Measurements from ENCODE around the gene GRIK3.
A peak's percentile ranks its signal among the peaks of the same experiment; 100 is the strongest.

GRIK3 gene

DNA sequence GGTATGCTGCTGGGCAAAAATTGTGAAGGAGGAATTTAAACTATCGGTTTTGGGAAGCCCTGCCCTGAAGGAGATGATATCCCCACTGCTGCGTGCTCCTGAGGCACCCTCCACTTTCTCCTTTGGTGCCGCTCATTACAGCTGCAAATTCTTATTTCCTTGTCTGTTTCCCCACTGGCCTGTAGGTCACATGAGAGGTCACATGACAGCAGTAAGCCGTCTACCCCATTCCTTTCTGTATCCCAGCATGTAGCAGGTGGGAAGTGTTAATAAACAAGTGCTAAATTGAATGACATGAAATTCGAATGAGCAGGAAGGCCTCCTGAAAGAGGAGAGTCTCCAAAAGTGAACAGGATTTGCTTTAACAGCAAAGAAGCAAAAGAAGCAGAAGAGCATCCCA lies 58.7 kb downstream of the GRIK3 start:
- DNase-seq, result no peak

GRCh38 chr1:36973056-36973455 lies 61.3 kb downstream of the GRIK3 start:
- no peak for DNase-seq

GRCh38 chr1:36971852-36972618 lies 62.3 kb downstream of the GRIK3 start:
- DNase-seq, result no peak

DNA sequence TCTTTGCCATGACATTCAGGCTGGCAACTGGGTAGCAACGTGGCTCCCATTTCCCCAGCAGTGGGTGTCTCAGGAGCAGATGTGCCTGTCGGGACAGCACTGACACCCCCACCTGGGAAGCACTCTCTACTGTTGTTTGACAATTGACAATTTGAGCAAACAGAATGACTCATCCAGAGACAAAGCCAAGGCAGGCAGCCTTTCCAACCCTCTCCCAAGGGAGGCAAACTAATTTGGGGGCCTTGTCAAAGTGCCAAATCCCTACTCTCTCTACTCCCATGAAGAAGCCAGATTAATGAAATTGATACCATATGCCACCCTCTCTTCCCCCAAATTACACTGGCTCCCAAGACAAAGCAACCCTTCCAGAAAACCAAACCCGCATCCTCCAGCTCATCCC lies 65.6 kb downstream of the GRIK3 start:
- no peak for DNase-seq

- DNase-seq, result peak; percentile 34
Observed at GRCh38 chr1:36966242-36966641, 68.1 kb downstream of the GRIK3 start.

GRCh38 chr1:36965275-36966159 lies 68.8 kb downstream of the GRIK3 start:
- DNase-seq, result no peak

DNA sequence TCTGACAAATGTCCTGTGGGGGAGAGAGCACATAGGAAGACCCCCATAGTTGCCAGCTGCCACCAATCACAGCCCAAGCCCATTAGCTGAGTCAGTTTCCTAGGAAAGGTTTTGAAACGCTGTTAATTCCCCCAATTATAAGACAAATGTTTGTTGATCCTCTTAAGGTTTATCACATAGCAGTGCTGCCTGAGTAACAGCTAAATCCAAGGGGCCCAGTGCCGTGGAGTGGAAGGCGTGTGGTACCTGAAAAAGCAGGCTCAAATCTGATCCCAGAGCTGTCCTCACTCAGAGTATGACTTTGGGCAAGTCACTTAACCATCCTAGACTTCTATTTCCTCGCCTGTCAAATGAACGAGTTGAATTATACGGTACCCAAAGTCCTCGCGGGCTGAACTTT lies 69.5 kb downstream of the GRIK3 start:
- DNase-seq, result no peak

- no peak for DNase-seq
Observed at GRCh38 chr1:36963006-36963405, 71.3 kb downstream of the GRIK3 start.

DNA sequence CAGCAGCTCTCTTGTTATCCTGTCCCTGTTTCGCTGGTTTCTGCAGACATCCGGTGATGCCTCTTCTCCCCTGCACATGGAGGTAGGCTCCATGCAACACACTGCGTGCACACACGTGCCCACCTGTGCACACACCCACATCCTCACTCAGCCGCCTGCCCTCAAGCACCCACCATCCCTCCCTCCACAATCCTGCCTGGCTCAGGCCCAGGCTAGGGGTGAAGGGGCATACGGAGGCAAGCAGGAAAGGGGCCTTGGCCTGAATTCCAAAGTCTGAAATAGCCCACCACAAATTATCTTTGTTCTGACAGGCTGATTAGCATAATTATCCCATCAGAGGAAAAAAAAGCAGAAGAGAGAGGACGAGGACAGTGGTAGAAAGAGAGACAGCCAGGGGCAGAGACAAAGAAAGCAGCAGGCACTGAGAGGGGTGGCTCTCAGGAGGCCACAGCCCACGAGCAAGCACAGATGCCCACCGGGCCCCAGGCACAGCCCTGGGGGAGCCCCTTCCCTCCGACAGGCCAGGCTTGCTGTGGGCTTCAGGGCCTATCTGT lies 73.2 kb downstream of the GRIK3 start:
- no peak for DNase-seq

- DNase-seq, result peak; percentile 17
Observed at GRCh38 chr1:36956570-36956969, 77.7 kb downstream of the GRIK3 start.

DNA sequence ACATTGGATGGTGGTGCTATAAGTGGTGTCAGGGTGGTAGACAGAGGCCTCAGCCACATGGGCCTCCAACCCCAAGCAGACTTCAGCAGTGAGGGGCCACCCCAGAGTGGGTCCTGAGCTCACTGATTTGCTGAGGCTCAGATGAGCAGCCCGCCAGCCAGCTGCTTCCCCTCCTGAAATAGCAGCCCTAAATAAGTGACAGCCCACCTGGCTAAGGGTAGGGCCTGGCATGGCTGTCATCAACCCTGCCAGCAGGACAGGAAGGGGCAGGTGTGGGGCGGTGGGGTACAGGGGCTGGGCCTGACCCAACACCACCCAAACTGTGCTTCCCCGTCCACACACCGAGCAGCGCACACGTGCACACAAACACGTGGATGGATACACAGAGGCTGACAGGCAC lies 79.3 kb downstream of the GRIK3 start:
- DNase-seq, result no peak

DNA sequence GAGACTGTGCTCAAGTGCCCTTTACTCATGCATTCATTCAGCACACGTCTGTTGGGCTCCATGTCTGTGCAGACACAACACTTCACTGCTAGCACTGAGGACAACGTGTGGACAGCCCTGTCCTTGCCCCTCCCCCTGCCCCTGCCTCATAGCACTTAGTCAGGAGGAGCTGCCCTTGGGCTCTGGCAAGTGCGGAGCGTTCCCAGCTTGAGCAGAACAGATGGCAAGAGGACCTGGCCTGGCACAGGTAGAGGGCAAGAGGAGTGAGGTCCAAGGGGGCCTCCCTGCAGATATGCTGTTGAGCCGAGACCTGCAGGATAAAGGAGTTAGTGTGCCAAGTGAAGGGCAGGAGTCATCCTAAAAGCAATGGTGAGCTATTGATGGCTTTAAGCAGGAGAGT lies 81.3 kb downstream of the GRIK3 start:
- DNase-seq, result no peak

DNA sequence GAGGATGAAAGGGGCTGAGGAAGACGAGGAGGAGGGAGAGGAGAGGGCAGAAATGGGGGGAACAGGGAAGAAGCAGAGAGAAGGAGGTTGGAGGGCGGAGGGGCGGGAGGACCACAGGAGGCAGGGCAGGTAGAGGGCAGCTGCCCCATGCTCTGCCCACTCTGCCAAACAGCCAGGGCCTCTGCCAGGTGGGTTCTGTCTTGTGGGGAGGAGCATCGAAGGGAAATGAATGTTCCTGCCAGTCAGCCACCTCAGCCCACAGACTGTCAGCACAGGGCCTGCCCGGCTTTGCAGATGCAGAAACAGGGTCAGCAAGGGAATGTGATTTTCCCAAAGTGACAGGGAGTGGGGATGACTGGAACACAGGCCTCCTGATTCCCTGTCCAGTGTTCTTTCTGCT lies 82.6 kb downstream of the GRIK3 start:
- DNase-seq, result no peak

DNA sequence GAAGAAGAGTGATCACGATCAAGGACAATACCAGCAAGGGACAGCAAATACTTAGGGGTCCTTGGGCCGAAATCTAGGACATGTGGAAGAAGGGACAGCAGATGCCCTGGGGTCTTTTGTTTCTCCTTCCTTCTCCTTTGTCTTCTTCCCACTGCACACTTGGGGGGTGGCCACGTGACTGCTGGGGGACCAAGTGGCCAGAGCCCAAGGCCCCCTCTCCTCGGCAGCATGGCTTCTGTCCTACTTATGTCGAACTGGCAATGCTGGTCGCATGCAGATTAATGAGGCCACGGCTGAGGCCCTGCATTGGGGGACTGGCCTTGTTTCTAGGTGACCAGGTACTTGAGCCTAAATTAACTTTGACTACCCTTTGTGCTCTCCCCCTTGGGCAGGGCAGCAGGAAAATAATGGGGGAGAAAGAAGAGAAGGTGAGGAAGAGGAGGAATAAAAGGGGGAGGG lies 83.0 kb downstream of the GRIK3 start:
- DNase-seq, result no peak

GRCh38 chr1:36950604-36951291 lies 83.6 kb downstream of the GRIK3 start:
- DNase-seq, result no peak

GRCh38 chr1:36948606-36949005 lies 85.7 kb downstream of the GRIK3 start:
- DNase-seq, result no peak

DNA sequence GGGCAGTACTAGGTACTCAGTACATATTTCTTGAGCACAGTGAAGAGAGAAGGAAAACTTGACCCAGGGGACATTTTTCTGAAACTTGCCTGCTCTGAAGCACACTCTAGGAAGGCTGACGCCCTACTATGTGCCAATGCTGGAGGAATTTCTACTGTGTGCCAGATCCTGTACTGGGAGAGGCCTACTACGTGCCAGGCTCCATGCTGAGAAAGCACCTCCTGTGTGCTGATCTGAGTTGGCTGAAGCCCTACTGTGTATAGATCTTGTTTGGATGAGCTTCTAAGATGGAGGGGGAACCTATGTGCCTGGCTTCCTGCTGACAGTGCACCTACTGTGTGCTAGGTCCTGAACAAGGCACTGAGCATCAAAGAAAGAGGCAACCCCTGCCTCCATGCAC lies 86.2 kb downstream of the GRIK3 start:
- DNase-seq, result no peak

DNA sequence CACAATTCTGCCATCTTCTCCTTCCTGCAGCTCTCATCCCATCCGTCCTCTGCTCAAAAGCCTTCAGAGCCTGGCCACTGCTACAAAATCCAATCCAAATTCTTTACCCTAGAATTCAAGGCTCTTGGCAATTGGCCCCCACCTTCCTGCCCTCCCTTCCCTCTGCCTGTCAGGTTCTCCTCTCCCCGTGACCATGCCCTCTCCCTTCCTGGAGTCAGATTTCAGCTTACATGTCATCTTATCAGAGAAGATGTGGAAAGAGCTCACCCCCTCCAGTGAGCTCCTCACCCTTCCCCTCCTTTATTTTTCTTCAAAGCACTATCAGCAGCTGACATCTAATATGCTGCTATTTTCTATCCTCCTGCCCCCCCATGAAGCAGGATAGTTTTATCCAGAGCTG lies 86.9 kb downstream of the GRIK3 start:
- no peak for DNase-seq

GRCh38 chr1:36944883-36945282 lies 89.4 kb downstream of the GRIK3 start:
- DNase-seq, result no peak

DNA sequence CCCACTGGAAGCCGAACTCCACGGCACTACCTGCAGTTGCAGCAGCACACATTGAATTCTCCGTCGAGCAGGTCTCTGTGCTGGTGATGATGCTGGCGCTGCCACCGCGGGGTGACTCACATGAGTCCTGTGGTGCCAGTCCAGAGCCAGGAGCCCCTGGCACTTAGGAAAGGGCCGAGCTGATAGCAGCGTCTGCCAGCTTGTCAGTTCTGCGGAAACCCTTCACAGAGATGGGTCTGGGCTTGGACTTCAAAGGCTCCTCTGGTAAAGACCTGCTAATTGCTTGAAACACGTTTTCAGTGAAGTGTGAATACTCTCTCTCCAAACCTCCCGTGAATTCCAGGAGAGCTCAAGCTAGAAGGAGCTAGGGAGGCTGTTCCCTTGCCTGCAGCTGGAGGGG lies 92.2 kb downstream of the GRIK3 start:
- no peak for DNase-seq

DNA sequence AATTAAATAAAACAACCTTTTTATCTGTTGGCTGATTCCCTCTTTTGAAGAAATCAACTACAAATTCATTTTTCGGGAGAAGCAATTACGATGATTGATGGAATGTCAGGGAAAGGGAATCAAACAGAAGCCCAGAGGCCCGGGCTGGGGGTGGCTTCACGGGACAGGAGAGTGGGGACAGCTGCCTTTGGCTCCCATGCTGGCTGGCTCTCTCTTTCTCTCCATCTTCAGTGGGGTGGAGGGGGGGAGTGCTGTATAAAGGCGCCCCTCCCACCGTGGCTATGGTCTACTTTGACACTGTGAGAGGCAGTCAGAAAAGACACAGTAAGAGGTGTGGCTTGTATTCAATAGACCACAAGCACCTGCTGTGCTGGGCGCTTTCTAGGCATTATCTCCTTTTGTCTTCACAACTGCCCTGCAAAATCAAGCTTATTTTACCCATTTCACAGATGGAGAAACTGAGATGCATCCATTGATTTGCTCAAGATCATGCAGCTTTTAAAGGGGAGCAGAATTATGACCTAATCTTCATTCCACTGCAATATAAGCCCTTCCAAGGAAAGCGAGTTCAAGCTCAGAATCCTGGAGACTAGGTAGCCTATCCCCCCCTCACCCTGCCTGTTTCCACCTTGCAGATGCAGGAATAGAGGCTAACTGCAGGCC lies 92.9 kb downstream of the GRIK3 start:
- no peak for DNase-seq

DNA sequence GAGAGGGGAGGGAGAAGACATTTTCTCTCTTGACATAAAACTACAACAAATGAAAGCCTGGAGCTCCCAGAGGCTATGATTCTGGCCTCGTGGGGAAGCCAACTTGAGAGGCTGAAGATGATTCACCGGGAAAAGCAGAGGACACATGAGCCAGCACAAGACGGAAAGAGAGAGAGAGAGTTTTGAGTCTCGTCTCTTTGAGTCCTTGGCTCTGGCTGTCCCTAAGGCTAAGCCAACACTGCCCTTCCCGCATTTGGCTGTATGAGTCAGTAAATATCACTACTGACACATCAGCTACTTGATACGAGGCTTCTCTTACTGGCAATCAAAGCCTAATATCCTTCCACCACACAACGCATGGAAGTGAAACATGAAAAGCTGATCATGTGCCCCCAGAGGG lies 95.5 kb downstream of the GRIK3 start:
- no peak for DNase-seq

GRCh38 chr1:36937371-36937770 lies 96.9 kb downstream of the GRIK3 start:
- DNase-seq, result no peak

All from RPMI8226 (cell line).